ENCODE data around the gene LMAN2.

Gene LMAN2

GRCh38 chr5:177367323-177367848 lies 15.9 kb upstream of the LMAN2 start:
- no peaks in the 10 kb centered on the region for H3K79me2 ChIP-seq (ENCODE audit: insufficient read depth, low read length)
- H3K4me3 ChIP-seq (ENCODE audit: low read depth, low read length, poor library complexity, severe bottlenecking) = no peak overlapping the region
- no peak overlapping the region for H3K9ac ChIP-seq (ENCODE audit: low read length)
- peaks cover 42% of the 10 kb centered on the region for H3K4me1 ChIP-seq (ENCODE audit: insufficient read depth, low read length, severe bottlenecking)
- peaks cover 25% of the 10 kb centered on the region for H3K36me3 ChIP-seq (ENCODE audit: insufficient read depth, low read length)
- no peaks in the 10 kb centered on the region for H3F3A ChIP-seq (ENCODE audit: insufficient read depth, low read length)
- no peak overlapping the region for H3K4me2 ChIP-seq (ENCODE audit: low read length)
- no peaks in the 10 kb centered on the region for H3K9me2 ChIP-seq (ENCODE audit: low read depth, low read length)
- H3K27ac ChIP-seq (ENCODE audit: low read depth, low read length, poor library complexity, severe bottlenecking) = no peak overlapping the region
- TF ChIP-seq CTCF (IDR thresholded peaks at IDR 0.05; ENCODE audit: low read length) = no peak
- no peaks in the 10 kb centered on the region for H3K27me3 ChIP-seq (ENCODE audit: insufficient read depth, low read length)
- no peaks in the 10 kb centered on the region for H3K9me3 ChIP-seq (ENCODE audit: low read length)
- H4K20me1 ChIP-seq (ENCODE audit: insufficient read depth, low read length) = no peaks in the 10 kb centered on the region
- no peak overlapping the region for H2AFZ ChIP-seq (ENCODE audit: low read length)

- H3K79me2 ChIP-seq (ENCODE audit: insufficient read depth, low read length) = no peaks in the 10 kb centered on the region
- no peaks in the 10 kb centered on the region for H3K9me3 ChIP-seq (ENCODE audit: low read length)
- no peak overlapping the region for H3K4me2 ChIP-seq (ENCODE audit: low read length)
- H3F3A ChIP-seq (ENCODE audit: insufficient read depth, low read length) = no peaks in the 10 kb centered on the region
- H3K9me2 ChIP-seq (ENCODE audit: low read depth, low read length) = no peaks in the 10 kb centered on the region
- no peak overlapping the region for H2AFZ ChIP-seq (ENCODE audit: low read length)
- H3K36me3 ChIP-seq (ENCODE audit: insufficient read depth, low read length) = peaks cover 19% of the 10 kb centered on the region
- H3K4me3 ChIP-seq (ENCODE audit: low read depth, low read length, poor library complexity, severe bottlenecking) = no peak overlapping the region
- H3K4me1 ChIP-seq (ENCODE audit: insufficient read depth, low read length, severe bottlenecking) = peaks cover 48% of the 10 kb centered on the region
- no peaks in the 10 kb centered on the region for H3K27me3 ChIP-seq (ENCODE audit: insufficient read depth, low read length)
- H3K27ac ChIP-seq (ENCODE audit: low read depth, low read length, poor library complexity, severe bottlenecking) = no peak overlapping the region
- no peaks in the 10 kb centered on the region for H4K20me1 ChIP-seq (ENCODE audit: insufficient read depth, low read length)
- TF ChIP-seq CTCF (IDR thresholded peaks at IDR 0.05; ENCODE audit: low read length) (no peak), EZH2 (IDR thresholded peaks at IDR 0.05; ENCODE audit: borderline replicate concordance, low read length) (no peak)
- no peak overlapping the region; the same call in 1 of the 2 replicates for H3K9ac ChIP-seq (ENCODE audit: low read length)
These were observed 15.3 kb upstream of the LMAN2 start for GRCh38 chr5:177366528-177367322.

- Histone ChIP-seq H3K79me2 (ENCODE audit: insufficient read depth, low read length) (no peaks in the 10 kb centered on the region), H3K9me2 (ENCODE audit: low read depth, low read length) (no peaks in the 10 kb centered on the region), H3K27me3 (ENCODE audit: insufficient read depth, low read length) (no peaks in the 10 kb centered on the region), H3K4me3 (ENCODE audit: low read depth, low read length, poor library complexity, severe bottlenecking) (no peak overlapping the region), H3K9ac (ENCODE audit: low read length) (no peak overlapping the region), H3K36me3 (ENCODE audit: insufficient read depth, low read length) (peaks cover 18% of the 10 kb centered on the region), H3K27ac (ENCODE audit: low read depth, low read length, poor library complexity, severe bottlenecking) (no peak overlapping the region), H3K4me2 (ENCODE audit: low read length) (no peak overlapping the region), H4K20me1 (ENCODE audit: insufficient read depth, low read length) (no peaks in the 10 kb centered on the region), H3F3A (ENCODE audit: insufficient read depth, low read length) (no peaks in the 10 kb centered on the region), H2AFZ (ENCODE audit: low read length) (no peak overlapping the region), H3K9me3 (ENCODE audit: low read length) (no peaks in the 10 kb centered on the region), H3K4me1 (ENCODE audit: insufficient read depth, low read length, severe bottlenecking) (peaks cover 49% of the 10 kb centered on the region)
- no peak for TF ChIP-seq EZH2 (IDR thresholded peaks at IDR 0.05; ENCODE audit: borderline replicate concordance, low read length)
- TF ChIP-seq CTCF (IDR thresholded peaks at IDR 0.05; ENCODE audit: low read length) = no peak
These were observed 14.5 kb upstream of the LMAN2 start for GRCh38 chr5:177365845-177366527.
